HCT116 (cell line): Measurements from ENCODE around the gene CHEK2.

ENCODE experiments used
- CEBPB ChIP-seq: IDR thresholded peaks from 2 replicates; pipeline ENCODE4 v1.6.1; 2012; ENCODE audit warnings: low read depth
- EZH2 ChIP-seq: fragments of 200-600 bp; sonication (generic); IDR thresholded peaks from 2 replicates; pipeline ENCODE4 v1.6.1; 2017; ENCODE audit warnings: antibody characterized with exemption, mixed run types
- EZH2phosphoT487 ChIP-seq: fragments of 200-600 bp; IDR thresholded peaks from 2 replicates; pipeline ENCODE4 v1.6.1; 2018; ENCODE audit warnings: antibody characterized with exemption, borderline replicate concordance
- SIN3A ChIP-seq: IDR thresholded peaks from 2 replicates; pipeline ENCODE4 v1.6.1; 2012; ENCODE audit warnings: low read depth
- TF ChIP-seq, protein P1 (sequence below): IDR thresholded peaks from 2 replicates; pipeline ENCODE4 v1.6.1; 2011; ENCODE audit warnings: mild to moderate bottlenecking, low read length, moderate library complexity; ENCODE audit not compliant: insufficient replicate concordance; ENCODE audit errors: extremely low read depth

DNA sequence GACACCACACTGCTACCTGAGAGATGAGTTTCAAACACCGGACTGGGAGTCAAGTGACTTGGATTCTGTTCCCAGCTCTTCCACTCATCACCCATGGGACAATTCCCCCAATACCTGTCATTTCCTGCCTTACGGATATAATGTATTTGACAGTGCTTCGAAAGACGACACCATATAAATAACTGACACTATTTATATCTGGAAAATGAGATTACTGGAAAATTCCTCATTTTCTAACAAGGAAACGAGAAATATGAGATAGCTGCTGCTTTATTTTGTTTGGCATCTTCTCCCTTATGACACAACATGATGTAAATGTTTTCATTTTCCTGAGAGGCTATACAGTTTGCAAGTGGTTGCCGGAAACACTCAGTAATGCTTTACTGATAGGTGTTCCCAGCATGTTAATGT lies 8.9 kb upstream of the CHEK2 start:
- TF ChIP-seq CEBPB (no peak), EZH2 (no peak), EZH2phosphoT487 (no peak), SIN3A (no peak)
- TF ChIP-seq, protein P1, sequence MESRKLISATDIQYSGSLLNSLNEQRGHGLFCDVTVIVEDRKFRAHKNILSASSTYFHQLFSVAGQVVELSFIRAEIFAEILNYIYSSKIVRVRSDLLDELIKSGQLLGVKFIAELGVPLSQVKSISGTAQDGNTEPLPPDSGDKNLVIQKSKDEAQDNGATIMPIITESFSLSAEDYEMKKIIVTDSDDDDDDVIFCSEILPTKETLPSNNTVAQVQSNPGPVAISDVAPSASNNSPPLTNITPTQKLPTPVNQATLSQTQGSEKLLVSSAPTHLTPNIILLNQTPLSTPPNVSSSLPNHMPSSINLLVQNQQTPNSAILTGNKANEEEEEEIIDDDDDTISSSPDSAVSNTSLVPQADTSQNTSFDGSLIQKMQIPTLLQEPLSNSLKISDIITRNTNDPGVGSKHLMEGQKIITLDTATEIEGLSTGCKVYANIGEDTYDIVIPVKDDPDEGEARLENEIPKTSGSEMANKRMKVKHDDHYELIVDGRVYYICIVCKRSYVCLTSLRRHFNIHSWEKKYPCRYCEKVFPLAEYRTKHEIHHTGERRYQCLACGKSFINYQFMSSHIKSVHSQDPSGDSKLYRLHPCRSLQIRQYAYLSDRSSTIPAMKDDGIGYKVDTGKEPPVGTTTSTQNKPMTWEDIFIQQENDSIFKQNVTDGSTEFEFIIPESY = no peak
